Karpas-422 (cell line): ENCODE measurements around the gene KCNAB2. TPM values are rescaled to one million over a fixed set of nuclear protein-coding genes. Genes with fewer than 3 reads are reported as not detected.

Experiments
- DNase-seq: peaks from one replicate; pipeline ENCODE4 v3.0.0-alpha.2; 2015
- H2AFZ ChIP-seq: fragments of 200-600 bp; sonication (generic); 2 replicates; pipeline ENCODE4 v1.6.1; 2014; ENCODE audit warnings: antibody characterized with exemption, low read length, mixed read lengths
- H3K27ac ChIP-seq: fragments of 200-600 bp; sonication (generic); 2 replicates; pipeline ENCODE4 v1.5.1; 2014; ENCODE audit warnings: mild to moderate bottlenecking, low read length, moderate library complexity
- H3K27me3 ChIP-seq: fragments of 200-600 bp; sonication (generic); 2 replicates; pipeline ENCODE4 v1.6.1; 2014; ENCODE audit warnings: low read length, mixed read lengths
- H3K36me3 ChIP-seq: fragments of 200-600 bp; sonication (generic); 2 replicates; pipeline ENCODE4 v1.6.1; 2014; ENCODE audit warnings: low read length, mixed read lengths; ENCODE audit not compliant: insufficient read depth
- H3K4me1 ChIP-seq: fragments of 200-600 bp; sonication (generic); 2 replicates; pipeline ENCODE4 v1.6.1; 2014; ENCODE audit warnings: mild to moderate bottlenecking, low read length, mixed read lengths
- H3K4me2 ChIP-seq: fragments of 200-600 bp; sonication (generic); 2 replicates; pipeline ENCODE4 v1.6.1; 2014; ENCODE audit warnings: low read length, low read depth, mild to moderate bottlenecking; ENCODE audit not compliant: poor library complexity, severe bottlenecking
- H3K4me3 ChIP-seq: fragments of 200-600 bp; sonication (generic); 2 replicates; pipeline ENCODE4 v1.5.1; 2014; ENCODE audit warnings: mild to moderate bottlenecking, antibody characterized with exemption, low read length, mixed read lengths
- H3K79me2 ChIP-seq: fragments of 200-600 bp; sonication (generic); 2 replicates; pipeline ENCODE4 v1.6.1; 2014; ENCODE audit warnings: mild to moderate bottlenecking, low read length, mixed read lengths
- H3K9ac ChIP-seq: fragments of 200-600 bp; sonication (generic); 2 replicates; pipeline ENCODE4 v1.6.0; 2014; ENCODE audit warnings: low read length
- H3K9me2 ChIP-seq: fragments of 200-600 bp; sonication (generic), shearing (Covaris generic); replicated peaks from 2 replicates; pipeline ENCODE4 v1.6.0; 2014; ENCODE audit warnings: mild to moderate bottlenecking, low read length, moderate library complexity; ENCODE audit not compliant: insufficient read depth
- H3K9me3 ChIP-seq: fragments of 300-700, 200-600 bp; sonication (generic); 2 replicates; pipeline ENCODE4 v1.6.1; 2014; ENCODE audit warnings: low read length, mixed read lengths
- H4K20me1 ChIP-seq: fragments of 200-600 bp; sonication (generic); 2 replicates; pipeline ENCODE4 v1.6.1; 2014; ENCODE audit warnings: mild to moderate bottlenecking, antibody characterized with exemption, low read length, low read depth; ENCODE audit not compliant: insufficient read depth
- total RNA-seq: library from RNA; depleted of rRNA; stranded (reverse); fragments of >200 nt; shearing (Covaris generic); gene quantifications from 2 replicates; pipeline ENCODE4 v1.2.3, GENCODE V29; 2014; ENCODE audit warnings: low replicate concordance

KCNAB2 gene
- total RNA-seq, 1 experiment from 2014 or later, result 27.3 TPM

DNA sequence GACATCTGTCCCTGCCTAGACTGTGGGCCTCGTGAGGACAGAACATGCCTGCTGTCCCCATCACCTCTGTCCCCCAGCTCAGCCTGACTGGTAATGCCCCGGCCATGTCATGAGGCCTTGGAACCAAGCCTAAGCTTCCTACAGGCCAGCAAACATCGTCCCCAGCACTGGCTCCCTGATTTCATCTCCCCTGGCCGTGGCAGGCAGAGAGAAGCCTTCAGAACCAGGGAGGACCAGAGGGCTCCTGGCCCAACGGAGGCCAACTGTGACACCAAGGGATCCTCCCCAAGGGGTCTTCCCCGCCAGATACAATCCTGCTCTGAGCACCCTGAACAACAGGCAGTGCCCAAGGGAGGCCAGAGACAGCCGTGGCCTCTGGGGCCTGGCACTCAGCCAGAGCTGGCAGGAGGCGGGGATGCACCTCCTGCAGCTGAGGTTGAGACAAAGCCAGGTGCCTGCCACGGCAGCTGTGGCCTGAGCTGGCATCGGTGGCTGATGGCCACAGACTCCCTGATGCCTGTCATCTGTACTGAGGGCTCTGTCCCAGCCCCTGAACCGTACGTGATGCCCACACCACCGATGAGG lies 43.6 kb upstream of the KCNAB2 start:
- Histone ChIP-seq H3K79me2 (no peaks in the 10 kb centered on the region), H3K9me2 (no peaks in the 10 kb centered on the region), H4K20me1 (peaks cover 33% of the 10 kb centered on the region; the same call in 1 of the 2 replicates), H3K9ac (no peak overlapping the region), H3K27ac (no peak overlapping the region), H3K4me3 (no peak overlapping the region), H3K4me1 (no peaks in the 10 kb centered on the region), H3K4me2 (no peak overlapping the region), H2AFZ (no peak overlapping the region), H3K36me3 (no peaks in the 10 kb centered on the region), H3K27me3 (no peaks in the 10 kb centered on the region), H3K9me3 (no peaks in the 10 kb centered on the region)
- DNase-seq, result no peak

DNA sequence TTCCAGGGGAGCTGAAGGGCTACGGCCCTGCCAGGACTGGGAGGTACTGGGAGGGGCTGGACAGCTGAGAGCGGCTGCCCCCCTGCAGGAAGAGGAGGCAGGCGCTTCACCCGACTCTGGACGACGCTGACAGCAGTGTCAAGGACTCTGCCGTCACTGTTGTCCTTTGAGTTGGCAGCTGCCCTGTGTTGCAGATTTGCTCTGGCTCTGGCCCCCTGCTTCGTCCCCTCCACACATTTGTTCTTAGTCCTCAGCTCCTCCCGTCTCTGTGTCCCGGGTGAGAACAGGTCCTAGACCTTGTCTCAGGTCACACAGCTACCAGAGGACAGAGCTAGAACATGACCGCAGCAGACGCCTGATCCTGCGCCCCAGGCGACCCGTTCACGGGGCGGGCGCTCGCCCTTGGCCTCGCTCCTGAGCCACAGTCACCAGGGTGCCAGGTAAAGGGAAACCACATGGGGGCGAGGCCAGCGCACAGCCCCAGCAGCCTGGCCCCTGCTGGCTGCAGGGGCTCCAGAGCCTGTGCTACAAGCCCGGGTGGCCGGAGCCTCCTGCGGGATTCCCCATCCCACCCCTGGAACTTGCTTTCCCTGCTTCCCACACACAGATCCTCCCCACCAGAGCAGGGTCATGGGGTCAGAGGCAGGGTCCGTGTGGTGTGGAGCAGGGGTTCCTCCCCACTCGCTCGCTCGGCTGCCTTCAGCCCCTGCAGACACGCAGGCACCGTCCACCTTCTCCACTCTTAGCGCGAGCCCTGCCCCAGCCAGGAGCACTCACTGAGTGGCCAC lies 42.8 kb upstream of the KCNAB2 start:
- Histone ChIP-seq H3K27me3 (no peaks in the 10 kb centered on the region), H3K36me3 (no peaks in the 10 kb centered on the region), H2AFZ (no peak overlapping the region), H3K4me1 (no peaks in the 10 kb centered on the region), H3K79me2 (no peaks in the 10 kb centered on the region), H3K9me2 (no peaks in the 10 kb centered on the region), H4K20me1 (peaks cover 35% of the 10 kb centered on the region; the same call in 1 of the 2 replicates), H3K9me3 (no peaks in the 10 kb centered on the region), H3K4me3 (no peak overlapping the region), H3K9ac (no peak overlapping the region), H3K27ac (no peak overlapping the region), H3K4me2 (no peak overlapping the region)
- DNase-seq, result no peak

DNA sequence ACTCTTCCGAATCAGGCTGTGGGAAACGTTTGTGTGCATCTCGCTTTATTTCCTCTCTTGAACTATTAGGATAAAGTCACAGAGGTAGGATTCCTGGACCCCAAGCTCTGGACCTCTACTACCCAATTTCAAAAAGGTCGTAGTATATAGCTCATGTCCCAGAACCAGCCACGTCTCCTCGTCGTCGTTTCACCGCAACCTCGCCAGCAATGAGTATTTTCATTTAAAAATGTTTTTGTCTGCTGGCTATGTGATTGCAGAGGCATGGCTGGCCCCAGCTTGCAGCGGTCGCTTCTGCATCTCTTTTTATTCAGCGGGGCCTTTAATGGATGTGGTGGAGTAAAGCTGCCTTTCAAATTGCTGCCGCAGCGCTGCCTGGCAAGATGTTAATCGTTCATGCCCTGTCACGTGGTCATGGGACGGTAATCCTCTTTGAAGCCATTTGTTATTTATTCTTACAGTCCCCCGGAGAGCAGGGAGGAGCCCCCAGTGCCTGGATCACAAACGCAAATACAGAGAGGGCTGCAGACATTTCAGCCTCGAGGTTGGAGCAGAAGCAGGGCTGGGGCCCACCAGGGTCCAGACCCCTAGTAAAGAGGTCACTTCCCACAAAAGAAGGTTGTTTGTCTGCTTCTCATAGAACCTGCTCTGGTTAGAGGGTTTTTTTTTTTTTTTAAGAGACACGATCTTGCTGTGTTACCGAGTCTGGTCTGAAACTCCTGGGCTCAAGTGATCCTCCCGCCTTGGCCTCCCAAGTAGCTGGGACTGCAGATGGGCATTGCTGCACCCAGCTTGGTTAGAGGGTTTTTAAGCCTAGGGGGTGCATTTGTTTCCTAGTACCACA lies 41.9 kb upstream of the KCNAB2 start:
- Histone ChIP-seq H3K4me1 (no peaks in the 10 kb centered on the region), H3K4me3 (no peak overlapping the region), H3K36me3 (no peaks in the 10 kb centered on the region), H4K20me1 (peaks cover 31% of the 10 kb centered on the region; the same call in 1 of the 2 replicates), H3K4me2 (no peak overlapping the region), H3K9ac (no peak overlapping the region), H2AFZ (no peak overlapping the region), H3K9me3 (no peaks in the 10 kb centered on the region), H3K9me2 (no peaks in the 10 kb centered on the region), H3K27me3 (no peaks in the 10 kb centered on the region), H3K79me2 (no peaks in the 10 kb centered on the region), H3K27ac (no peak overlapping the region)
- DNase-seq, result no peak

DNA sequence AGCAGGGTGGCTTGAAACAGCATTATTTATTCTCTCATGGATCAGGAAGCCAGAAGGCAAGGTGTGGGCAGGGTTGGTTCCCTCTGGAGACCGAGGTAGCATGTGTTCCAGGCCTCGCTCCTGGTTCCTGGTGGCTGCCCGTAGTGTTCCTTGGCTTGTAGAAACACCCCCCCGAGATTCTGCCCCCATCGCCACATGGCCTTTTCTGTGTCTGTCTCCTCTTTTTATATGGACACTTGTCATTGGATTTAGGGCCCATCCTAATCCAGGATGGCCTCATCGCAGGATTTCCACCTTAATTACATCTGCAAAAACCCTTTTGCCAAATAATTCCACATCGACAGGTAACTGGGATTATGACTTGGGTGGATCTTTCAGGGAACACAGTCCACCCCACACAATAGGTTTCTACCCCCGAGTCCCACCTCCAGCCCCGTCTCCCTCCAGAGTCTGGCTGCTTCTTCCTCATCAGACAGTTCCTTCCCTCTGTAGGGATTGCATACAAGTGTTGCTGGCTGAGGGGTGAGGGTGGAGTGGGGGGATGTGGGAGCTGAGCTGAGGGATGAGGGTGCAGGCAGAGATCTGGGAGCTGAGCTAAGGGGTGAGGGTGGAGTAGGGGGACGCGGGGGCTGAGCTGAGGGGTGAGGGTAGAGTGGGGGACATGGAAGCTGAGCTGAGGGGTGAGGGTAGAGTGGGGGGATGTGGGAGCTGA lies 41.1 kb upstream of the KCNAB2 start:
- H3K4me1 ChIP-seq, result no peaks in the 10 kb centered on the region
- no peaks in the 10 kb centered on the region for H3K9me3 ChIP-seq
- no peak overlapping the region for H3K27ac ChIP-seq
- H3K9ac ChIP-seq, result no peak overlapping the region
- H3K4me2 ChIP-seq, result no peak overlapping the region
- H2AFZ ChIP-seq, result no peak overlapping the region
- no peak for DNase-seq
- H4K20me1 ChIP-seq, result peaks cover 33% of the 10 kb centered on the region; the same call in 1 of the 2 replicates
- no peaks in the 10 kb centered on the region for H3K36me3 ChIP-seq
- no peaks in the 10 kb centered on the region for H3K79me2 ChIP-seq
- H3K4me3 ChIP-seq, result no peak overlapping the region
- H3K27me3 ChIP-seq, result no peaks in the 10 kb centered on the region
- H3K9me2 ChIP-seq, result no peaks in the 10 kb centered on the region

DNA sequence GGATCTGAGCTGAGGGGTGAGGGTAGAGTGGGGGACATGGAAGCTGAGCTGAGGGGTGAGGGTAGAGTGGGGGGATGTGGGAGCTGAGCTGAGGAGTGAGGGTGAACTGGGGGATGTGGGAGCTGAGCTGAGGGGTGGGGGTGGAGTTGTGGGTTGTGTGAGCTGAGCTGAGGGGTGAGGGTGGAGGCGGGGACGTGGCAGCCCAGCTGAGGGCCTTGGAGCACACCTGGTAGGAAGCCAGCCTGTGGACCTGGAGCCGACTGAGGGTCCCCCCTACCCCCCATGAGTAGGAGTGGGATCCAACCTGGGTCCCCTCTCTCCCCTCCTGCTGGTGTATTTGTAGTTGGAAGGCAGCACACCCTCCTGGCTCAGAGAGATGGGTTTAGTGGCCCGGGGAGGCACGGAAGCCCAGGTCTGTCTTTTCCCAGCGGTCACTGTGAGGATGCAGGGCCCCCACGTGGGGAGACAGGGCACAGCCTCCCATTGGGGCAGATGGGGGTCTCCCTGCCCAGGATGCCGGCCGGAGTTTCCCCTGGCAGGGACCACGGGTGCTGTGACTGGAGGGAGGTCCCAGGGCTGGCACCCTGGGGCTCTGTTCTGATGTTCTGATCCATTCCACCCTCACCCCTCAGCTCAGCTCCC lies 40.3 kb upstream of the KCNAB2 start:
- Histone ChIP-seq H3K4me2 (no peak overlapping the region), H3K27me3 (no peaks in the 10 kb centered on the region), H3K79me2 (no peaks in the 10 kb centered on the region), H2AFZ (no peak overlapping the region), H3K9ac (no peak overlapping the region), H4K20me1 (peaks cover 27% of the 10 kb centered on the region; the same call in 1 of the 2 replicates), H3K36me3 (no peaks in the 10 kb centered on the region), H3K9me3 (no peaks in the 10 kb centered on the region), H3K4me1 (no peaks in the 10 kb centered on the region), H3K9me2 (no peaks in the 10 kb centered on the region), H3K27ac (no peak overlapping the region), H3K4me3 (no peak overlapping the region)
- no peak for DNase-seq

DNA sequence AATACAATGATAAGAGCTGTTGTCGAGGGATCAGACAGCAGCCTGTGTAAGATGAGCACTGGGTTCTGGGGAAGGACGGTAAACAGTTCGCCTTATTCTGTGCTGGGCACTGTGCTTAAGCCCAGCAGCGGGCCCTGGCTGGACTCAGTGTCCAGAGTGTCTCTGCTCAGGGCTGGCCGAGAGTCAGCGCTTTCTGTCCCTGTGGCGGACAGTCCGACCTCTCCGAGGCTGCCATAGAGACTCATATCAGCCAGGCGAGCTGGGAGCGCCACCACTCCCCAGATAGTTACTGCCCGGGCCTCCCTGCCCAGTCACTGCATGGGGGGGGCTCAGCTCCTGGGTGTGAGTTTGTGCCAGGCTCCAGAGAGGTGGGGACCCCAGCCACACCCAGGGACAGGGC lies 38.8 kb upstream of the KCNAB2 start:
- Histone ChIP-seq H2AFZ (no peak overlapping the region), H3K4me1 (no peaks in the 10 kb centered on the region), H3K9me2 (no peaks in the 10 kb centered on the region), H4K20me1 (peaks cover 16% of the 10 kb centered on the region; the same call in 1 of the 2 replicates), H3K27me3 (no peaks in the 10 kb centered on the region), H3K9ac (no peak overlapping the region), H3K79me2 (no peaks in the 10 kb centered on the region), H3K9me3 (no peaks in the 10 kb centered on the region), H3K36me3 (no peaks in the 10 kb centered on the region), H3K4me3 (no peak overlapping the region), H3K4me2 (no peak overlapping the region), H3K27ac (no peak overlapping the region)
- no peak for DNase-seq

DNA sequence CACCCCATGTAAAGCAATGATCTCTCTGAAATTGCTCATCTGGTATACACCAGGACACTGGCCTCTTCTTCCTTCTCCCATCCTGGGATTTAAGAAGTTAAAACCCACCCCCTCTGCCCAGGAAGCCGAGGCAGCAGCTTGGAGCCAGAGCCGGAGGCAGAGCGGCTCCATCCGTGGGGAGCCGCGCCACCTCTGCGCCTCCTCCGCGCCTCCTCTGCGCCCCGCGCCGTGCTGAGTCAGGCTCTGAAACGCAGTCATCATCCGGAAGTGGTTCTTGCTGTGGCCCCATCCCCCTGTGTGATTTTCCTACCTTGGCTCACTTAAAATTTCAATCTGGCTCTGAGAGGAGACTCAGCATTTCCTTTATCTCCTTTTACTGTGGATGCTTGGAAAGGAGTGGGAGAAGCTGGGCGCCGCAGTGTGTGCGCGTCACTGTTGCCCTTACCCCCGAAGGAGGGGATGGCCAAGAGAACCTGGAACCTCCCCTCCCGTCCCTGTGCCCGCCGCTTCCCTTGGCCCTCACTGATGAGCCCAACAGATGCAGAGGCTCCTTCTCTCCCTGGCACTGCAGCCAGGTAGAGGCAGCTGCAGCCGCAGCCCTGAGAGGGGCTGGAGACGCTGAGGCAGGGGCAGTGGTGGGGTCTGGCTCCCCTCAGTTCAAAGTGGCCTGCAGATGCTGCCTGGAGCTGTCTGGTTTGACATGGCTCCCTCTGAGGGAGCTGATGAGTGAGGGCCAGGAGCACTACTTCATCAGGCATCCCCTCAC lies 38.2 kb upstream of the KCNAB2 start:
- no peaks in the 10 kb centered on the region for H3K4me1 ChIP-seq
- H3K4me2 ChIP-seq, result no peak overlapping the region
- H3K9ac ChIP-seq, result no peak overlapping the region
- no peaks in the 10 kb centered on the region for H3K9me3 ChIP-seq
- H3K79me2 ChIP-seq, result no peaks in the 10 kb centered on the region
- H3K27me3 ChIP-seq, result no peaks in the 10 kb centered on the region
- no peak for DNase-seq
- peaks cover 15% of the 10 kb centered on the region; the same call in 1 of the 2 replicates for H4K20me1 ChIP-seq
- H3K36me3 ChIP-seq, result no peaks in the 10 kb centered on the region
- H3K9me2 ChIP-seq, result no peaks in the 10 kb centered on the region
- no peak overlapping the region for H2AFZ ChIP-seq
- no peak overlapping the region for H3K27ac ChIP-seq
- H3K4me3 ChIP-seq, result no peak overlapping the region
